ENCODE results near the gene PLCB4. TPM values are rescaled to one million over a fixed set of nuclear protein-coding genes. Genes with fewer than 3 reads are reported as not detected.

Gene PLCB4
- total RNA-seq, 4 donors from 2014 or later: 3.5 to 30.5 (median 17.5) TPM

DNA sequence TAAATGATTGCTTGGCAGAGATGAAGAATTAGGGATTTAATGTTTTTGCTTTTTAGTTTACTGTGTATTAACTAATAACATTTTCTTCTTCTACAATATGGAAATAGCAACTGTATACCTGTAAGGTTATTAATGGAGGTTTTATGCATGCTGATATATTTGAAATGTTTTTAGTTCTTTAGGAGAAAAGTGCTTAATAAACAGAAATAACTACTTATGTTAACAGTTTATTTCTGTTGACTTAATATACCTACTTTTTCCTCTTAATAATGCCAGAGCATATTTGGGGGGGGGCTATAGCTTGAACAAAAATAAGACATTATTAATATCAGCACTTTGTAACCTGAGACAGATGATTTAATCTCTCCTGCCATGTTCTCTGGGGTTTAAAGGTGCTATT is 33.6 kb downstream of the PLCB4 start:
- no peaks in the 10 kb centered on the region for H3K36me3 ChIP-seq
- H3K4me1 ChIP-seq: no peaks in the 10 kb centered on the region
- DNase-seq: no peak
- no peak overlapping the region for H3K27ac ChIP-seq
- no peak overlapping the region for H3K4me3 ChIP-seq
- TF ChIP-seq POLR2A (IDR thresholded peaks at IDR 0.05) (no peak), CTCF (IDR thresholded peaks at IDR 0.05) (no peak)
- H3K9me3 ChIP-seq: no peaks in the 10 kb centered on the region
- H3K27me3 ChIP-seq: no peaks in the 10 kb centered on the region

DNA sequence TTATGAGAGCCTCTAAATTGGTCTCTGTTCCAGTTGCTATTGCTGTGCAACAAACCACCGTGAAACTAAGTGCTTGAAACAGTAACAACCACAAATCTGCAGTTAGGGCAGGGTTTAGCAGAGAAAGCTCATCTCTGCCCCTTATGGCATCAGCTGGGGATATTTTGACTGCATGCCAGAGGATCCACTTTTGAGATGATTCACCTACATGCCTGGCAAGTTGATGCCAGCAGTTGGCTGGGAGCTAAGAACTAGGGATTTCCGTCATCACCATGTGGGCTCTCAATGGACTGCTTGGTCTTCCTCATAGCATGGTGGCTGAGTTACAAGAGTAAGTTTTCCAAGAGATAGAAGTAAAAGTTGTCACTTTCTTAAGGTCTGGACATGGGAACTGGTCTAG is 35.1 kb downstream of the PLCB4 start:
- H3K4me1 ChIP-seq: no peaks in the 10 kb centered on the region
- no peak for DNase-seq
- TF ChIP-seq CTCF (IDR thresholded peaks at IDR 0.05) (no peak), POLR2A (IDR thresholded peaks at IDR 0.05) (no peak)
- H3K27me3 ChIP-seq: no peaks in the 10 kb centered on the region
- H3K9me3 ChIP-seq: no peaks in the 10 kb centered on the region
- no peaks in the 10 kb centered on the region for H3K36me3 ChIP-seq
- H3K27ac ChIP-seq: no peak overlapping the region
- no peak overlapping the region for H3K4me3 ChIP-seq

DNA sequence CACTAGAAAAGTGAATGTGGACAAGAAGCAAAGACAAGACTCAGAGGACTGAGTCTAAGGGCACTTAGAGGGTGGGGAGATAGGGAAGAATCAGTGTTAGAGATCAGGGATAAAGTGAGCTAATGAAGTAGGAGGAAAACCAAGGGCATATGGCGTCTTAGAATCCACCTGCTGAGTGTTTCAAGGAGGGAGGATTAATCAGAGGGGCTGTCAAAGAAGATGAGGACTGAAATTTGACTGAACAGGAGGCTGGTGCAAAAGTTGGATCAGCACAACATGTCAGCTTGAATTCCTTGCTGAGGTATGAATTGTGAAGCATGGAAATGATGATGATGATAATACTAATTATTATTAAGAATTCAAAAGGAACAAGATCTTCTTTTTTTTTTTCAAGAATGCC is 39.4 kb downstream of the PLCB4 start:
- no peak for TF ChIP-seq CTCF (IDR thresholded peaks at IDR 0.05)
- DNase-seq: no peak
- no peaks in the 10 kb centered on the region for H3K9me3 ChIP-seq

GRCh38 chr20:9109566-9109965 is 40.7 kb downstream of the PLCB4 start:
- no peaks in the 10 kb centered on the region for H3K9me3 ChIP-seq
- H3K4me1 ChIP-seq: no peaks in the 10 kb centered on the region
- TF ChIP-seq CTCF (IDR thresholded peaks at IDR 0.05) (no peak), POLR2A (IDR thresholded peaks at IDR 0.05) (no peak)
- no peak overlapping the region for H3K4me3 ChIP-seq
- no peak overlapping the region for H3K27ac ChIP-seq
- no peaks in the 10 kb centered on the region for H3K36me3 ChIP-seq
- DNase-seq: no peak
- H3K27me3 ChIP-seq: no peaks in the 10 kb centered on the region

More for the DNA sequence above, 39.4 kb downstream of the PLCB4 start:
- no peak overlapping the region for H3K27ac ChIP-seq
- H3K36me3 ChIP-seq: no peaks in the 10 kb centered on the region
- no peak overlapping the region for H3K4me3 ChIP-seq
- H3K4me1 ChIP-seq: no peaks in the 10 kb centered on the region
- H3K27me3 ChIP-seq: no peaks in the 10 kb centered on the region

DNA sequence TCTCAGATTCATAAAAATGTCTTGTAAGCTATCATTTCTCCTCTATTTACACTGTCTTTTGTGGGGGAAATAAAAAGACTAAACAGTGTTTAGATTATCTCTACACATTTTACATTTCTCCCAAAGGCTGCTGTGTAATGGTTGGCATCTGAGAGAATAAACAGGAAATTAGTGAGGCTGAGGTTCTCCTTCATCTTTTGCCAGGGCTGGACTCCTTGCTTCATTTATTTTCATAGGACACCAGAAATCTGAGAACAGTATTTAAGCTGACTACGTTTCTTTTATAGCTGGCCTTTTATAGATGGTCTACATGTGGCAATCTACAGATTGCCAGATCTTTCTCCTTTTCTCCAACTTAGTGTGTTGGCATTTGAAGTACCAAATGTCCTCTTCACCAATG is 41.5 kb downstream of the PLCB4 start:
- Histone ChIP-seq H3K36me3 (no peaks in the 10 kb centered on the region), H3K9me3 (no peaks in the 10 kb centered on the region), H3K4me1 (no peaks in the 10 kb centered on the region), H3K4me3 (no peak overlapping the region), H3K27me3 (no peaks in the 10 kb centered on the region), H3K27ac (no peak overlapping the region)
- no peak for DNase-seq
- TF ChIP-seq CTCF (IDR thresholded peaks at IDR 0.05) (no peak), POLR2A (IDR thresholded peaks at IDR 0.05) (no peak)

- TF ChIP-seq POLR2A (IDR thresholded peaks at IDR 0.05): no peak
- no peak for TF ChIP-seq CTCF (IDR thresholded peaks at IDR 0.05)
- no peaks in the 10 kb centered on the region for H3K4me1 ChIP-seq
- H3K36me3 ChIP-seq: no peaks in the 10 kb centered on the region
- DNase-seq: no peak
- H3K4me3 ChIP-seq: no peak overlapping the region
- no peaks in the 10 kb centered on the region for H3K27me3 ChIP-seq
- no peak overlapping the region for H3K27ac ChIP-seq
- H3K9me3 ChIP-seq: no peaks in the 10 kb centered on the region
These were observed 42.1 kb downstream of the PLCB4 start for GRCh38 chr20:9110916-9111432.
